K562 (cell line): ENCODE data around the gene TTC39C. TPM values are rescaled to one million over a fixed set of nuclear protein-coding genes. Genes with fewer than 3 reads are reported as not detected.

Experiments
- ATAC-seq: fragments of 200-7000 bp; cut with Tn5 transposase; 3 replicates; pipeline ENCODE4 v1.9.1; 2020; ENCODE audit warnings: moderate library complexity
- BruUV-seq: library from RNA; stranded (reverse); fragments of 400-500 nt; replicated peaks from 2 replicates; lab custom pipeline; 2021; lab: Mats Ljungman, UMichigan
- CTCF ChIA-PET: fragments of 300-600 bp; formaldehyde crosslinking; extraction: SDS; loops from one replicate; lab custom pipeline; 2021; ENCODE audit warnings: low intra/inter-chr PET ratio; lab: Yijun Ruan, JAX
- POLR2A ChIA-PET: fragments of 300-600, 350-650 bp; sonication (Branson Sonifier 250); formaldehyde crosslinking; extraction: SDS; loops from one replicate; lab custom pipeline; 2021; ENCODE audit warnings: antibody characterized with exemption, inconsistent platforms; lab: Yijun Ruan, JAX
- DNase-seq, 4 experiments: peaks; one replicate each; pipeline versions ENCODE4 v3.0.0 to v3.0.0-alpha.2; 2011 to 2018; ENCODE audit warnings: low spot score in 3 of 4, mixed read lengths in 3 of 4; ENCODE audit errors: extremely low read depth in 1 of 4
- FAIRE-seq: peaks from 2 replicates; lab custom pipeline; 2011; peaks lifted over from hg19 to GRCh38; lab: Jason Lieb, UNC
- H2AFZ ChIP-seq: 2 replicates; pipeline ENCODE4 v1.6.0; 2011; ENCODE audit warnings: low read depth, low read length, control low read depth, inconsistent platforms
- H3K27ac ChIP-seq: fragments of 200-600 bp; 3 replicates; pipeline ENCODE4 v1.8.0; 2011; ENCODE audit warnings: low read depth, mild to moderate bottlenecking, control low read depth, inconsistent platforms, low read length, moderate library complexity, mixed read lengths; ENCODE audit errors: extremely low read depth
- H3K27me3 ChIP-seq, 2 experiments: fragments of 300-600 bp in 1 of 2; 2 replicates in 1 of 2; 3 replicates in 1 of 2; pipeline versions ENCODE4 v1.6.0 to v1.8.0; 2011; ENCODE audit warnings: inconsistent platforms in 2 of 2, low read length in 2 of 2, mild to moderate bottlenecking in 1 of 2, mixed read lengths in 1 of 2, moderate library complexity in 1 of 2; ENCODE audit not compliant: control insufficient read depth in 2 of 2, insufficient read depth in 2 of 2
- H3K36me3 ChIP-seq: fragments of 300-600 bp; 3 replicates; pipeline ENCODE4 v1.8.0; 2011; ENCODE audit warnings: mild to moderate bottlenecking, low read length, inconsistent platforms; ENCODE audit not compliant: control insufficient read depth, insufficient read depth
- H3K4me1 ChIP-seq, 2 experiments: fragments of 200-600 bp in 1 of 2; replicated peaks in 1 of 2; 2 replicates in 1 of 2; 3 replicates in 1 of 2; pipeline versions ENCODE4 v1.5.1 to v1.8.0; 2011; ENCODE audit warnings: inconsistent platforms in 2 of 2, low read length in 2 of 2, mild to moderate bottlenecking in 1 of 2, mixed read lengths in 1 of 2, moderate library complexity in 1 of 2; ENCODE audit not compliant: control insufficient read depth in 2 of 2, insufficient read depth in 2 of 2
- H3K4me2 ChIP-seq: 2 replicates; pipeline ENCODE4 v1.6.1; 2011; ENCODE audit warnings: low read length, control low read depth, inconsistent platforms, mixed read lengths; ENCODE audit not compliant: insufficient read depth
- H3K4me3 ChIP-seq: fragments of 200-600 bp; sonication (generic), shearing (Covaris generic); 2 replicates; pipeline ENCODE4 v1.5.1; 2016; ENCODE audit warnings: control low read depth, inconsistent platforms
- H3K79me2 ChIP-seq: fragments of 200-600 bp; 3 replicates; pipeline ENCODE4 v1.8.0; 2011; ENCODE audit warnings: low read length, inconsistent platforms; ENCODE audit not compliant: control insufficient read depth, insufficient read depth
- H3K9ac ChIP-seq, 2 experiments: 2 replicates each; pipeline versions ENCODE4 v1.6.0 to v1.6.1; 2011; ENCODE audit warnings: low read depth in 2 of 2, low read length in 2 of 2, control low read depth in 1 of 2, inconsistent platforms in 1 of 2, mild to moderate bottlenecking in 1 of 2, mixed read lengths in 1 of 2; ENCODE audit not compliant: insufficient read depth in 1 of 2
- H3K9me1 ChIP-seq: one replicate; pipeline ENCODE4 v1.6.0; 2011; ENCODE audit warnings: inconsistent platforms, mild to moderate bottlenecking, low read length, moderate library complexity; ENCODE audit not compliant: control insufficient read depth, insufficient read depth
- H3K9me3 ChIP-seq: replicated peaks from 2 replicates; pipeline ENCODE4 v1.5.1; 2011; ENCODE audit warnings: low read depth, low read length, inconsistent platforms; ENCODE audit not compliant: control insufficient read depth, insufficient read depth
- H4K20me1 ChIP-seq: replicated peaks from 2 replicates; pipeline ENCODE4 v1.6.1; 2011; ENCODE audit warnings: low read length, inconsistent platforms, mixed read lengths; ENCODE audit not compliant: control insufficient read depth, insufficient read depth
- BRF1 ChIP-seq: IDR thresholded peaks from 3 replicates; pipeline ENCODE4 v1.6.1; 2011; ENCODE audit warnings: borderline replicate concordance, mild to moderate bottlenecking; ENCODE audit not compliant: insufficient read length; ENCODE audit errors: extremely low read depth
- HDAC1 ChIP-seq, 2 experiments: fragments of 450-650 bp; IDR thresholded peaks; 2 replicates each; pipeline ENCODE4 v1.6.1; 2016 to 2017; ENCODE audit warnings: inconsistent platforms in 1 of 2, mild to moderate bottlenecking in 1 of 2, moderate library complexity in 1 of 2
- ZNF699 ChIP-seq: fragments of 250-450 bp; sonication (Bioruptor Pico); IDR thresholded peaks from 2 replicates; pipeline ENCODE4 v1.8.0; 2021; ENCODE audit warnings: mild to moderate bottlenecking, moderate library complexity; ENCODE audit not compliant: insufficient replicate concordance
- ZNF79 ChIP-seq: fragments of 250-450 bp; sonication (Bioruptor Pico); IDR thresholded peaks from 2 replicates; pipeline ENCODE4 v1.4.0; 2020; ENCODE audit warnings: low read depth, mild to moderate bottlenecking, moderate library complexity
- WGBS: fragments of 100-300 bp; shearing (Covaris generic); methylation state at CpG from one replicate; pipeline ENCODE4 v1.1.6; 2016; ENCODE audit warnings: low coverage, mixed read lengths; ENCODE audit not compliant: insufficient coverage; ENCODE audit errors: missing lambda C conversion rate; 5-methylcytosine and 5-hydroxymethylcytosine counted together
- in situ Hi-C: fragments of 300-500 bp; cut with MboI; formaldehyde crosslinking; loops from 4 replicates; pipeline ENCODE4 v1.15.0; 2018; ENCODE audit warnings: inconsistent platforms, mixed read lengths
- intact Hi-C: fragments of 100-400 bp; cut with micrococcal nuclease; formaldehyde crosslinking; loops from 2 replicates; pipeline ENCODE4 v1.14.2; 2022
- polyA plus RNA-seq, 8 experiments: library from polyadenylated mRNA; depleted of rRNA in 4 of 8; stranded (reverse) in 5 of 8; unstranded in 3 of 8; fragments of >200 nt; fragmentation: Nextera tagmentation in 2 of 8; fragmentation: Illumina TruSeq in 1 of 8; extraction: Ambion mirVana in 2 of 8; extraction: Trizol in 1 of 8; gene quantifications; 2 replicates each; pipeline versions ENCODE4 v1.2.1 to v1.2.3, GENCODE V29; 2011 to 2014; ENCODE audit warnings: inconsistent platforms in 1 of 8, missing spikeins in 1 of 8
- total RNA-seq, 7 experiments: library from RNA; depleted of rRNA in 6 of 7; stranded (reverse); fragments of >200 nt in 6 of 7; fragmentation: Illumina TruSeq in 2 of 7; extraction: Trizol in 2 of 7; gene quantifications; 2 replicates each; pipeline versions ENCODE4 v1.2.1 to v1.2.3, GENCODE V29; 2011 to 2021; ENCODE audit warnings: low replicate concordance in 1 of 7

Gene TTC39C
- total and polyA plus RNA-seq, 9 of the 15 experiments (the other 6 are each of a cell fraction or from before 2014, with no cell fraction given) = 0.01 to 0.58 (median 0.18) TPM; not detected in 5

DNA sequence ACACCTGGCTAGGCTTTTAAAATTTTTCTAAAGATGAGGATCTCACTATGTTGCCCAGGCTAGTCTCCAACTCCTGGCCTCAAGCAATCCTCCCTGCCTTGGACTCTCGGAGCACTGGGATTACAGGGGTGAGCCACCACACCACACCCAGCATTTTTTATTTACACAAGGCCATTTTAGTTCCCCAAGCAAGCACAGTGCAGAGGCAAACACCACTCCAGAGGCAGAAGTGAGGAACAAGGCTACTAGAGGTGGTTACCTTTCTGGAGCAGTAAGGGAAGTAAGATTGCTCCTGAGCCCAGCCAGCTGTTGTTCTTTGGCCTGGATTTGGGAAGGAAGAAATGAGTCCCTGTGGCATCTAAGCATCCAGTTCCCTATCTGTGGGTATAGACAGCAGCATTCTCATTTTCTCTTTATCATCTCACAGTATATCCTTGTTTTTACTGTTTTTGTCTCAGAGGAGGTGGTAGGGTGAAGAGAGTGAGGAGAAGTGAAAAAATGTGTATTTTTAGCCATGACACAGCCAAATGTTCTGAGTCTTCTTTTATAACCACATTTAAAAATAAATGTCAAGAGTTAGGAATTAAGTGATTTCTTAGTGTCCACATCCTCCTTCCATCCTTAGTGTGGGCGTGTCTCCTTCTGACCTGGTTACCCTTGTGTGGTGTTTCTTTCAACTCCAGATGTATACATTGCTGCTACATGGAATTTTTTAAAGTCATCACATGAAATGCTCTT lies 10.5 kb upstream of the TTC39C start (continued):
- TF ChIP-seq HDAC1 (IDR thresholded peaks at IDR 0.05) (no peak), ZNF699 (no peak)

- no peak for DNase-seq
- no peak for ATAC-seq
- Histone ChIP-seq H4K20me1 (no peaks in the 10 kb centered on the region), H3K79me2 (no peaks in the 10 kb centered on the region), H3K9ac (no peak overlapping the region), H3K4me1 (no peaks in the 10 kb centered on the region), H3K36me3 (no peaks in the 10 kb centered on the region), H3K27ac (no peak overlapping the region), H3K27me3 (peaks cover 0 to 4% of the 10 kb centered on the region in 2 experiments; a peak in 1 of 5 replicates), H3K4me2 (no peak overlapping the region), H3K4me3 (no peak overlapping the region), H3K9me3 (no peaks in the 10 kb centered on the region), H2AFZ (no peak overlapping the region), H3K9me1 (no peaks in the 10 kb centered on the region)
- intact Hi-C loops (no loop called here), in situ Hi-C loops (no loop called here)
- no TSS peak for BruUV-seq
- WGBS = under 1% methylated on average over 5 of the region's 5 CpGs
- ChIA-PET CTCF (no interaction called here), POLR2A (no interaction called here)
- TF ChIP-seq BRF1 = no peak
- TF ChIP-seq ZNF79 (CRISPR knock-in tag) = no peak
- FAIRE-seq = no peak
Measured at GRCh38 chr18:24006712-24007313, 7.7 kb upstream of the TTC39C start.
